DND-41 (cell line): Measurements from ENCODE around the gene PPP1R18.

Experiments
- ATAC-seq: fragments of 200-7000 bp; cut with Tn5 transposase; 3 replicates; pipeline ENCODE4 v1.9.1; 2021; ENCODE audit warnings: low read depth; ENCODE audit not compliant: insufficient read depth
- DNase-seq: peaks from one replicate; pipeline ENCODE4 v3.0.0-alpha.2; 2020
- H2AFZ ChIP-seq: 2 replicates; pipeline ENCODE4 v1.6.0; 2012; ENCODE audit warnings: low read depth, low read length
- H3K27ac ChIP-seq: 2 replicates; pipeline ENCODE4 v1.5.1; 2012; ENCODE audit warnings: low read length, inconsistent platforms
- H3K27me3 ChIP-seq: fragments of 200-600 bp; sonication (generic); 2 replicates; pipeline ENCODE4 v1.6.0; 2012; ENCODE audit warnings: low read length, mild to moderate bottlenecking, inconsistent platforms; ENCODE audit not compliant: insufficient read depth, poor library complexity
- H3K36me3 ChIP-seq: 2 replicates; pipeline ENCODE4 v1.5.1; 2012; ENCODE audit warnings: low read length, inconsistent platforms; ENCODE audit not compliant: insufficient read depth
- H3K4me1 ChIP-seq: 2 replicates; pipeline ENCODE4 v1.5.1; 2012; ENCODE audit warnings: mild to moderate bottlenecking, low read length; ENCODE audit not compliant: insufficient read depth
- H3K4me2 ChIP-seq: 2 replicates; pipeline ENCODE4 v1.6.0; 2012; ENCODE audit warnings: mild to moderate bottlenecking, moderate library complexity, low read length, inconsistent platforms; ENCODE audit not compliant: insufficient read depth
- H3K4me3 ChIP-seq, 2 experiments: fragments of 200-600 bp in 1 of 2; shearing (Covaris generic) in 1 of 2; 2 replicates each; pipeline ENCODE4 v1.5.1; 2012 to 2016; ENCODE audit warnings: inconsistent platforms in 2 of 2, low read length in 2 of 2, mild to moderate bottlenecking in 2 of 2, low read depth in 1 of 2, moderate library complexity in 1 of 2
- H3K79me2 ChIP-seq: 2 replicates; pipeline ENCODE4 v1.6.0; 2012; ENCODE audit warnings: low read length, inconsistent platforms; ENCODE audit not compliant: insufficient read depth
- H3K9ac ChIP-seq: 2 replicates; pipeline ENCODE4 v1.6.0; 2012; ENCODE audit warnings: low read depth, mild to moderate bottlenecking, inconsistent platforms, low read length, moderate library complexity
- H3K9me3 ChIP-seq: 2 replicates; pipeline ENCODE4 v1.5.1; 2012; ENCODE audit warnings: low read length, moderate library complexity, mild to moderate bottlenecking, inconsistent platforms; ENCODE audit not compliant: insufficient read depth, severe bottlenecking
- H4K20me1 ChIP-seq: 2 replicates; pipeline ENCODE4 v1.6.0; 2012; ENCODE audit warnings: low read length; ENCODE audit not compliant: insufficient read depth
- CTCF ChIP-seq: IDR thresholded peaks from 2 replicates; pipeline ENCODE4 v1.5.1; 2012; ENCODE audit warnings: borderline replicate concordance, low read length, moderate library complexity, mild to moderate bottlenecking; ENCODE audit not compliant: poor library complexity, severe bottlenecking; ENCODE audit errors: extremely low read depth
- EZH2 ChIP-seq: IDR thresholded peaks from 3 replicates; pipeline ENCODE4 v1.6.1; 2012; ENCODE audit warnings: borderline replicate concordance, low read depth, mild to moderate bottlenecking, moderate library complexity, low read length, inconsistent platforms; ENCODE audit not compliant: severe bottlenecking

PPP1R18 gene

GRCh38 chr6:30685157-30686008 lies 1.1 kb downstream of the PPP1R18 start:
- no peaks in the 10 kb centered on the region for H3K27me3 ChIP-seq
- TF ChIP-seq EZH2 (no peak), CTCF (peak; percentile 52)
- H3K79me2 ChIP-seq: peaks cover 95% of the 10 kb centered on the region
- H3K9ac ChIP-seq: peak overlapping the region; percentile 88
- H3K27ac ChIP-seq: peak overlapping the region; percentile 94
- ATAC-seq (no peak), DNase-seq (peak; percentile 47)
- peaks cover 80% of the 10 kb centered on the region for H3K4me1 ChIP-seq
- H3K4me3 ChIP-seq: peak overlapping the region; percentile 65 to 68
- H2AFZ ChIP-seq: peak overlapping the region; percentile 35; the same call in 1 of the 2 replicates
- H3K4me2 ChIP-seq: peak overlapping the region; percentile 95
- H3K9me3 ChIP-seq: no peaks in the 10 kb centered on the region
- H3K36me3 ChIP-seq: peaks cover 38% of the 10 kb centered on the region
- peaks cover 38% of the 10 kb centered on the region for H4K20me1 ChIP-seq

DNA sequence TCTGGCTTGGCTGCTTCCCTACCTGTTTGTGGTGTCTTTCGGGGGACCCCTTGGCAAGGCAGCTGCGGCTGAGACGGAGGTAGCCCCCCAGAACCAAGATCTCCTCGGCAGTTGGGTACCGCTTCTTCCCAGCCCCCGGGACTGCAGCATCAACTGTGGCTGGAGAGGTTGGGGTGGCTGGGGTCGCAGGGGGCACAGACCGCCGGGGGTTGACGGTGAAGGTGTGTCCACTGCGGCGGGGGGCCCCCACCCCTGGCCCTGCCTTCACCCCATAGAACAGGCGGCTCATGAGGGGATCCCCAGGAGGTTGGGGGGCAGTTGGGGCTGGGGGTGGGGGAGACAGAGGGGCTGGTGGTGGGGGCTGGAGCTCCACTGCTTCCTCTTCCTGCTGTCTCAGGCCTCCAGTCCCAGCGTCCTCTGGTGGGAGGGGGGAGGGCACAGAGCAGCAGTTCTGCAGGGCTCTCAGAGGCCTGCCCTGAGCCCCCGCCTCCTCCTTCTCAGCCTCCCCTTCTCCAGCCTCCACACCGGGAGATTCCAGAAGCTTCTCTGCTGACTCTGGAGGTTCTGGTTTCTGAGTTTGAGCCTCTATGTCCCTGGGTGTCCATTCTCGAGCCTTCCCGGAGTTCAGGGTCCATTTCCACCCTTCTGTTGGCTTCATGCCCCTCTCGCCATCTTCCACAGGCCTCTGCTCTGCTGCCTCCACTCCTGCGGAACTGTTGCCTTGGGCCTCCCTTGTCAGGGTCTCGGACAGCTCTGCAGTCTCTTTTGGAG lies 1.9 kb downstream of the PPP1R18 start:
- DNase-seq (peak; percentile 87), ATAC-seq (peak; percentile 38)
- Histone ChIP-seq H2AFZ (peak overlapping the region; percentile 11; the same call in 1 of the 2 replicates), H3K9me3 (no peaks in the 10 kb centered on the region), H3K27me3 (no peaks in the 10 kb centered on the region), H3K36me3 (peaks cover 47% of the 10 kb centered on the region), H3K4me3 (peak overlapping the region; percentile 65 to 68), H3K9ac (peak overlapping the region; percentile 88), H3K4me1 (peaks cover 80% of the 10 kb centered on the region), H3K4me2 (peak overlapping the region; percentile 95), H3K79me2 (peaks cover 95% of the 10 kb centered on the region), H4K20me1 (peaks cover 42% of the 10 kb centered on the region), H3K27ac (peak overlapping the region; percentile 94)
- TF ChIP-seq EZH2 (no peak), CTCF (peak; percentile 4)

DNA sequence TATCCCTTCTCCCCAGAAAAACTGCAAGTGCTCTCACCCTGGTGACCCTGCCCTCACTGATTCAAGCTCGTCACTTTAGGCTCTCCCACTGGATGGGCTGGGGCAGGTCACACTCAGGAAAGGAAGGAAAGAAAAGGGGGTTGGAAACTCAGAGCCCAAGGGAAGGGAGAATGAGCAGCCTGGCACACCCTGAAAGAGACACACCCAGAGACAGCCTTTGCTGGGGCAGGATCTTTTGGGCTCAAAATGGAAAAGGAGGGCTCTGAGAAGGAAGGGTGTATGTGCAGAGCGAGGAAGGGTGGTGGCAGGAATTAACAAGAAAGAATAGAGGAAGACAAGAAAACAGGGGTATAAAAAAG lies 2.5 kb downstream of the PPP1R18 start:
- H3K4me2 ChIP-seq: peak overlapping the region; percentile 95
- ATAC-seq: no peak

More for the DNA sequence above, 2.5 kb downstream of the PPP1R18 start:
- peaks cover 51% of the 10 kb centered on the region for H3K36me3 ChIP-seq
- peaks cover 44% of the 10 kb centered on the region for H4K20me1 ChIP-seq
- peak overlapping the region; percentile 94 for H3K27ac ChIP-seq
- TF ChIP-seq EZH2 (no peak), CTCF (no peak)
- H3K27me3 ChIP-seq: no peaks in the 10 kb centered on the region
- H3K9ac ChIP-seq: peak overlapping the region; percentile 88
- peak; percentile 25 for DNase-seq
- H3K4me3 ChIP-seq: peak overlapping the region; percentile 65 to 68
- H3K79me2 ChIP-seq: peaks cover 95% of the 10 kb centered on the region
- H3K4me1 ChIP-seq: peaks cover 80% of the 10 kb centered on the region
- no peak overlapping the region for H2AFZ ChIP-seq
- H3K9me3 ChIP-seq: no peaks in the 10 kb centered on the region
